Measurements from ENCODE around the gene SHANK3.

SHANK3 gene

GRCh38 chr22:50702821-50703725, 30.4 kb downstream of the SHANK3 start:
- no peak for TF ChIP-seq CTCF (IDR thresholded peaks at IDR 0.05; ENCODE audit: borderline replicate concordance, control extremely low read depth, extremely low read depth, insufficient read depth, missing control alignments)
- in situ Hi-C loops (cut with MboI; ENCODE audit: low sequenced_read_pairs, unreplicated experiment) = no loop called here
- DNase-seq (ENCODE audit: low spot score) = no peak

- no peak for TF ChIP-seq CTCF (IDR thresholded peaks at IDR 0.05; ENCODE audit: borderline replicate concordance, control extremely low read depth, extremely low read depth, insufficient read depth, missing control alignments)
- DNase-seq (ENCODE audit: low spot score) = no peak
- in situ Hi-C loops (cut with MboI; ENCODE audit: low sequenced_read_pairs, unreplicated experiment) = no loop called here
Measured at GRCh38 chr22:50703726-50704509, 31.3 kb downstream of the SHANK3 start.

- no peak for TF ChIP-seq CTCF (IDR thresholded peaks at IDR 0.05; ENCODE audit: borderline replicate concordance, control extremely low read depth, extremely low read depth, insufficient read depth, missing control alignments)
- DNase-seq (ENCODE audit: low spot score) = no peak
- in situ Hi-C loops (cut with MboI; ENCODE audit: low sequenced_read_pairs, unreplicated experiment) = no loop called here
Measured at GRCh38 chr22:50704510-50705218, 32.0 kb downstream of the SHANK3 start.

GRCh38 chr22:50705219-50705691, 32.6 kb downstream of the SHANK3 start:
- no peak for TF ChIP-seq CTCF (IDR thresholded peaks at IDR 0.05; ENCODE audit: borderline replicate concordance, control extremely low read depth, extremely low read depth, insufficient read depth, missing control alignments)
- in situ Hi-C loops (cut with MboI; ENCODE audit: low sequenced_read_pairs, unreplicated experiment) = no loop called here
- DNase-seq (ENCODE audit: low spot score) = no peak

GRCh38 chr22:50705851-50706351, 33.3 kb downstream of the SHANK3 start:
- no peak for TF ChIP-seq CTCF (IDR thresholded peaks at IDR 0.05; ENCODE audit: borderline replicate concordance, control extremely low read depth, extremely low read depth, insufficient read depth, missing control alignments)
- in situ Hi-C loops (cut with MboI; ENCODE audit: low sequenced_read_pairs, unreplicated experiment) = no loop called here
- no peak for DNase-seq (ENCODE audit: low spot score)
